Choroid plexus epithelial cell (primary cell): ENCODE results near the gene SLC26A2.
A peak's percentile ranks its signal among the peaks of the same experiment; 100 is the strongest.

Experiments
- DNase-seq: peaks from one replicate; pipeline ENCODE4 v3.0.0-alpha.2; 2010; ENCODE audit warnings: low read depth
- H3K4me3 ChIP-seq: 2 replicates; pipeline ENCODE4 v1.5.1; 2011; ENCODE audit warnings: low read depth, mild to moderate bottlenecking, control low read depth, low read length, moderate library complexity
- CTCF ChIP-seq: conservative IDR thresholded peaks from 2 replicates; pipeline ENCODE4 v1.5.1; 2011; ENCODE audit warnings: low read depth, mild to moderate bottlenecking, control low read depth, inconsistent platforms, low read length, moderate library complexity

Gene SLC26A2

GRCh38 chr5:149960272-149961185 is at the start of gene SLC26A2:
Gene SLC26A2 (plus strand): TSS chr5:149960758. CDS start chr5:149977653, 16,895 bp downstream.
- DNase-seq = peak; percentile 99
- H3K4me3 ChIP-seq = peak within 1 kb of the TSS; percentile 83
- TF ChIP-seq CTCF = no peak

- no peak for TF ChIP-seq CTCF
Measured at GRCh38 chr5:149911031-149911430, 49.5 kb upstream of the SLC26A2 start.

GRCh38 chr5:149912226-149912871 is 48.2 kb upstream of the SLC26A2 start:
- no peak for DNase-seq
- H3K4me3 ChIP-seq = no peak overlapping the region
- TF ChIP-seq CTCF = no peak

More at GRCh38 chr5:149911031-149911430, 49.5 kb upstream of the SLC26A2 start:
- no peak overlapping the region for H3K4me3 ChIP-seq
- no peak for DNase-seq

GRCh38 chr5:149913436-149914419 is 46.8 kb upstream of the SLC26A2 start:
- no peak for DNase-seq
- TF ChIP-seq CTCF = no peak
- H3K4me3 ChIP-seq = no peak overlapping the region

GRCh38 chr5:149915392-149916260 is 44.9 kb upstream of the SLC26A2 start:
- no peak overlapping the region for H3K4me3 ChIP-seq
- no peak for TF ChIP-seq CTCF
- peak; percentile 81 for DNase-seq
